ENCODE data around the gene GAK.

DNA sequence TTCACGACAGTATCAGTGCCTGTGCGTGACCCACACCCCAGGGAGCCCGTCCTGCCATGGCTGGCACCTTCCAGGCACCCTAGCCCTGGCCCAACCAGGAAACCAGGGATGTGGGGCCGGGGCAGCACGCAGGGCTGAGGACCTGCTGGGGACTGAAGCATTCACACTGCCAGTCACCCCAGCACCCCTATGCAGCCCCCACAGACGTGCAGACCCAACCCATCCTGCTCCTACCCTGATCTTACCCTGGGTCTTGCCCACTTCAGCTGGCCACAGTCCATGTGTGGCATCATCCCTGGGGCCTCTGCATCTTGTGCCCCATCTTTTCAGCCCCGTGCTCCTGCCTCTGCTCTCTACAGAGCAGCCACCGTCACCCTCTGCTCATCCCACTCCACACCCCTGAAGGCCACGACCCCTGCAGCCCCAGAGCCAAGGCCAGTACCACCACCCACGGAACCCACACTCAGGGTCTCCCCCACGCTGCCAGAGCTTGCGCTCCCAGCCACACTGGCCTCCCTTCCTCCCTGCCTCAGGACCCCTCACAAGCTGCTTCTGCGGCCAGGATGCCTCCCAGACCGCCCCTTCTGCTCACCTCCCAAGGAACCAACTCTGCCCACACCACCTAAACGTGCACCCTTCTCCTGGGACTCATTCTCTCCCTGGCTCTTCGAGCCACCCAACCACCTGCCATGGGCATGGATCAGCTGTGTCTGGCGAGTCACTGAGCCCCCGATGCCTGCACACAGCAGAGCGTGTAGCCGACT lies 25.6 kb downstream of the GAK start:
- TF ChIP-seq, protein P1, sequence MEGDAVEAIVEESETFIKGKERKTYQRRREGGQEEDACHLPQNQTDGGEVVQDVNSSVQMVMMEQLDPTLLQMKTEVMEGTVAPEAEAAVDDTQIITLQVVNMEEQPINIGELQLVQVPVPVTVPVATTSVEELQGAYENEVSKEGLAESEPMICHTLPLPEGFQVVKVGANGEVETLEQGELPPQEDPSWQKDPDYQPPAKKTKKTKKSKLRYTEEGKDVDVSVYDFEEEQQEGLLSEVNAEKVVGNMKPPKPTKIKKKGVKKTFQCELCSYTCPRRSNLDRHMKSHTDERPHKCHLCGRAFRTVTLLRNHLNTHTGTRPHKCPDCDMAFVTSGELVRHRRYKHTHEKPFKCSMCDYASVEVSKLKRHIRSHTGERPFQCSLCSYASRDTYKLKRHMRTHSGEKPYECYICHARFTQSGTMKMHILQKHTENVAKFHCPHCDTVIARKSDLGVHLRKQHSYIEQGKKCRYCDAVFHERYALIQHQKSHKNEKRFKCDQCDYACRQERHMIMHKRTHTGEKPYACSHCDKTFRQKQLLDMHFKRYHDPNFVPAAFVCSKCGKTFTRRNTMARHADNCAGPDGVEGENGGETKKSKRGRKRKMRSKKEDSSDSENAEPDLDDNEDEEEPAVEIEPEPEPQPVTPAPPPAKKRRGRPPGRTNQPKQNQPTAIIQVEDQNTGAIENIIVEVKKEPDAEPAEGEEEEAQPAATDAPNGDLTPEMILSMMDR (IDR thresholded peaks at IDR 0.05; ENCODE audit: borderline replicate concordance, extremely low read depth, low read length, poor library complexity, severe bottlenecking): no peak
- TF ChIP-seq EZH2 (IDR thresholded peaks at IDR 0.05; ENCODE audit: borderline replicate concordance, low read depth, low read length, severe bottlenecking): no peak
